ENCODE measurements around the gene COL11A2. TPM values are rescaled to one million over a fixed set of nuclear protein-coding genes. Genes with fewer than 3 reads are reported as not detected.

COL11A2 gene
- total and polyA plus RNA-seq, 2 of the 13 experiments (the other 11 are each of a cell fraction or from before 2014, with no cell fraction given): 0.55 TPM

DNA sequence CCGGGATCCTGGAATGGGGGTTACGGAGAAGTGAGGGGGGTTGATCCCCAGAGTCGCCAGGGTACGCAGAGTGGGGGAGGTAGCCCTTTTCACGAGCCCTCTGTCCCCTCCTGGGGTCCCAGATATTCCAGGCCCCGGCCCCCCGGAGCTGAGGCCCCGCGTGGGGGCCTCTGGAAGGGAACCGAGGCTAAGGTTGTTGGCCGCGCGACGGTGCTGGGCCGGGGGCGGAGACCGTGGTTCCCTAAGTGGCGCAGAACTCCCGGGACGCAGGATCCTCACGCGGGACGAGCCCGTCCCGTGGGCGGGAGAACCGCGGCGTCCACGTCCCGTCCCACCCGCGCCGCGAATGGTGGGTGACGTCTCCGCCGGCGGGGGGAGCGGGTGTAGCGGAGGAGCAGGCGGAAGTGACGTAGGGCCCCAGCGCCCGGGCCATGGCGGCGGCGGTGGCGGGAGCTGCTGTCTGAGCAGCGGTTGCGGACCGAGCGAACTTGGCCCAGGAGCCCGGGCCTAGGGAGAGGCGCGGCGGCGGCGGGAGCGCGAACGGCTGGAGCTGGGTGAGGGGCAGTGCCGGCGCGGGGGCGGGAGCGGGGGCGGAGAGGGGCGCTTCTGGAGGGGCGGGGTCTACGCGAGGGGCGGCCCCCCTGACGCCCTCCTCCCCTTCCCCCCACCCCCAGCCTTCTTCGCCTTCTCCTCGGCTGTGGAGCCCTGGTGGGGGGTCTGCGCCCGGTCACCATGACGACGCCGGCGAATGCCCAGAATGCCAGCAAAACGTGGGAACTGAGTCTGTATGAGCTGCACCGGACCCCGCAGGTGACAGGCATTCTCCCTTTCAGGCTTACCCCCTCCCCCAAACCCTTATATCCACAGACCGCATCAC is 16.1 kb upstream of the COL11A2 start, which contains the start of gene RING1 (continued):
- TF ChIP-seq SKIL (CRISPR knock-in tag; IDR thresholded peaks at IDR 0.05; ENCODE audit: borderline replicate concordance): peak; percentile 75
- peak; percentile 66; the same call in 1 of the 2 replicates for TF ChIP-seq FOXK1 (CRISPR knock-in tag; IDR thresholded peaks at IDR 0.05; ENCODE audit: borderline replicate concordance, low read depth)
- peak; percentile 72; the same call in 1 of the 2 replicates for TF ChIP-seq SP2 (CRISPR knock-in tag; IDR thresholded peaks at IDR 0.05)
- TF ChIP-seq KDM4B (CRISPR knock-in tag; IDR thresholded peaks at IDR 0.05): peak; percentile 75
- no peak for TF ChIP-seq FOXC1 (CRISPR knock-in tag; IDR thresholded peaks at IDR 0.05; ENCODE audit: borderline replicate concordance)
- TF ChIP-seq MXD4 (CRISPR knock-in tag; IDR thresholded peaks at IDR 0.05): peak; percentile 34; the same call in 1 of the 2 replicates
- TF ChIP-seq HES4 (CRISPR knock-in tag; IDR thresholded peaks at IDR 0.05; ENCODE audit: borderline replicate concordance): no peak
- TF ChIP-seq POLR2AphosphoS5 (IDR thresholded peaks at IDR 0.05; ENCODE audit: low read depth, low read length): peak; percentile 92
- no peak for TF ChIP-seq ZNF816 (CRISPR knock-in tag; IDR thresholded peaks at IDR 0.05; ENCODE audit: borderline replicate concordance)
- peak; percentile 78; the same call in 1 of the 2 replicates for TF ChIP-seq MYC (CRISPR knock-in tag; IDR thresholded peaks at IDR 0.05; ENCODE audit: borderline replicate concordance)
- TF ChIP-seq MNT (IDR thresholded peaks at IDR 0.05): no peak
- TF ChIP-seq PITX1 (CRISPR knock-in tag; IDR thresholded peaks at IDR 0.05): peak; percentile 80
- TF ChIP-seq, protein P1, sequence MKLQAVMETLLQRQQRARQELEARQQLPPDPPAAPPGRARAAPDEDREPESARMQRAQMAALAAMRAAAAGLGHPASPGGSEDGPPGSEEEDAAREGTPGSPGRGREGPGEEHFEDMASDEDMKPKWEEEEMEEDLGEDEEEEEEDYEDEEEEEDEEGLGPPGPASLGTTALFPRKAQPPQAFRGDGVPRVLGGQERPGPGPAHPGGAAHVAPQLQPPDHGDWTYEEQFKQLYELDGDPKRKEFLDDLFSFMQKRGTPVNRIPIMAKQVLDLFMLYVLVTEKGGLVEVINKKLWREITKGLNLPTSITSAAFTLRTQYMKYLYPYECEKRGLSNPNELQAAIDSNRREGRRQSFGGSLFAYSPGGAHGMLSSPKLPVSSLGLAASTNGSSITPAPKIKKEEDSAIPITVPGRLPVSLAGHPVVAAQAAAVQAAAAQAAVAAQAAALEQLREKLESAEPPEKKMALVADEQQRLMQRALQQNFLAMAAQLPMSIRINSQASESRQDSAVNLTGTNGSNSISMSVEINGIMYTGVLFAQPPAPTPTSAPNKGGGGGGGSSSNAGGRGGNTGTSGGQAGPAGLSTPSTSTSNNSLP (IDR thresholded peaks at IDR 0.05; ENCODE audit: low read depth, low read length): no peak
- TF ChIP-seq, protein P2, sequence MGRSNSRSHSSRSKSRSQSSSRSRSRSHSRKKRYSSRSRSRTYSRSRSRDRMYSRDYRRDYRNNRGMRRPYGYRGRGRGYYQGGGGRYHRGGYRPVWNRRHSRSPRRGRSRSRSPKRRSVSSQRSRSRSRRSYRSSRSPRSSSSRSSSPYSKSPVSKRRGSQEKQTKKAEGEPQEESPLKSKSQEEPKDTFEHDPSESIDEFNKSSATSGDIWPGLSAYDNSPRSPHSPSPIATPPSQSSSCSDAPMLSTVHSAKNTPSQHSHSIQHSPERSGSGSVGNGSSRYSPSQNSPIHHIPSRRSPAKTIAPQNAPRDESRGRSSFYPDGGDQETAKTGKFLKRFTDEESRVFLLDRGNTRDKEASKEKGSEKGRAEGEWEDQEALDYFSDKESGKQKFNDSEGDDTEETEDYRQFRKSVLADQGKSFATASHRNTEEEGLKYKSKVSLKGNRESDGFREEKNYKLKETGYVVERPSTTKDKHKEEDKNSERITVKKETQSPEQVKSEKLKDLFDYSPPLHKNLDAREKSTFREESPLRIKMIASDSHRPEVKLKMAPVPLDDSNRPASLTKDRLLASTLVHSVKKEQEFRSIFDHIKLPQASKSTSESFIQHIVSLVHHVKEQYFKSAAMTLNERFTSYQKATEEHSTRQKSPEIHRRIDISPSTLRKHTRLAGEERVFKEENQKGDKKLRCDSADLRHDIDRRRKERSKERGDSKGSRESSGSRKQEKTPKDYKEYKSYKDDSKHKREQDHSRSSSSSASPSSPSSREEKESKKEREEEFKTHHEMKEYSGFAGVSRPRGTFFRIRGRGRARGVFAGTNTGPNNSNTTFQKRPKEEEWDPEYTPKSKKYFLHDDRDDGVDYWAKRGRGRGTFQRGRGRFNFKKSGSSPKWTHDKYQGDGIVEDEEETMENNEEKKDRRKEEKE (IDR thresholded peaks at IDR 0.05): no peak
- peak; percentile 98 for TF ChIP-seq KDM5B (CRISPR knock-in tag; IDR thresholded peaks at IDR 0.05; ENCODE audit: borderline replicate concordance)
